ENCODE data around the gene MAPK6. TPM values are rescaled to one million over a fixed set of nuclear protein-coding genes. Genes with fewer than 3 reads are reported as not detected.
"Not testable (repeated sequence)": the region's sequence is repeated elsewhere in the genome, so short reads cannot be mapped to it uniquely, and the experiment has no call there.

The MAPK6 gene
- total RNA-seq, 1 donor from 2014 or later, result 17.9 TPM

DNA sequence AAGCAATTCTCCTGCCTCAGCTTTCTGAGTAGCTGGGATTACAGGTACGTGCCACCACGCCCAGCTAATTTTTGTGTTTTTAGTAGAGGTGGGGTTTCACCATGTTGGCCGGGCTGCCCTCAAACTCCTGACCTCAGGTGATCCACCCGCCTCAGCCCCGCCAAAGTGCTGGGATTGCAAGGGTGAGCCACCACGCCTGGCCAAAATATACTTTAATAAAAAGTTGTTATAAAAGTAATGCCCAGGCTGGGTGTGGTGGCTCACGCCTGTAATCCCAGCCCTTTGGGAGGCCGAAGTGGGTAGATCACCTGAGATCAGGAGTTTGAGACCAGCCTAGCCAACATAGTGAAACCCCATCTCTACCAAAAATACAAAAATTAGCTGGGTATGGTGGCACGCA lies 77.5 kb downstream of the MAPK6 start:
- ATAC-seq; DNase-seq; intact Hi-C loops (cut with micrococcal nuclease): not testable (repeated sequence)

DNA sequence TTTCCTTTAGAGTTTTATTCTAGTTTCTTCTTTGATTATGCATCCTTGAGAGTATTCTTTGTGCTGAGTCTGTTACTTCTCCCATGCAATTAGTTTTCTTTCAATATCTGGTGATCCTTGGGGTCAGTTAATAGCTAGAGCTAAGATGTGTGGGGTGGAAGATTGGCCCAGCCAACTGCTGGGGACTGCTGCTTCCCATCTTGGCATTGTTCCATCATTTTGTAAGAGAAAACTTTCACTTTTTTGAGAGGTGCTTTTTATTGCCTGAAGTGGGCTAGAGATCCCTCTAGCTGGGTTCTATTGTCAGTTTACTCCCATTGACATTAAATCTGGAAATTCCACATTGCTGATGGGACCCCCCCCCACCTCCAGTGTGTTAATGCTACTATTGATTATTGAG lies 78.2 kb downstream of the MAPK6 start:
- ATAC-seq (no peak), DNase-seq (no peak)
- intact Hi-C loops (cut with micrococcal nuclease), result no loop called here

DNA sequence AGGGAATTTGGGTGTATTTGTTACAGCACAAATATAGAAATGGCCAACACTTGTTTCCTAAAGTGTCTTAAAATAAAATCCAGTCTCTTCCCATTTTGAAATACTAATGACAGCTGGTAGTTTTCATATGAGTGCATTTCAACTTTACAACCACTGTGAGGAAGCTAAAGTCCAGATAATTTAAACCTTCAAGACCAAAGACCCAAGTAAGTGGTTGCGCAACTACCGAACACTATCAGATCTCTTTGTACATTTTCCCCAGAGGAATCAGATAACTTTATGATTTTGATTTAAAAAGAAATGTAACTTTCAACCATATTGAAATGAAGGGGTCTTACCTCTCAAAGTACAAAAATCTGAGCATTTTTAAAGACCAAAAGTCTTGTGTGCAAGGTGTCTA lies 79.3 kb downstream of the MAPK6 start:
- intact Hi-C loops (cut with micrococcal nuclease), result no loop called here
- ATAC-seq (no peak), DNase-seq (no peak)

DNA sequence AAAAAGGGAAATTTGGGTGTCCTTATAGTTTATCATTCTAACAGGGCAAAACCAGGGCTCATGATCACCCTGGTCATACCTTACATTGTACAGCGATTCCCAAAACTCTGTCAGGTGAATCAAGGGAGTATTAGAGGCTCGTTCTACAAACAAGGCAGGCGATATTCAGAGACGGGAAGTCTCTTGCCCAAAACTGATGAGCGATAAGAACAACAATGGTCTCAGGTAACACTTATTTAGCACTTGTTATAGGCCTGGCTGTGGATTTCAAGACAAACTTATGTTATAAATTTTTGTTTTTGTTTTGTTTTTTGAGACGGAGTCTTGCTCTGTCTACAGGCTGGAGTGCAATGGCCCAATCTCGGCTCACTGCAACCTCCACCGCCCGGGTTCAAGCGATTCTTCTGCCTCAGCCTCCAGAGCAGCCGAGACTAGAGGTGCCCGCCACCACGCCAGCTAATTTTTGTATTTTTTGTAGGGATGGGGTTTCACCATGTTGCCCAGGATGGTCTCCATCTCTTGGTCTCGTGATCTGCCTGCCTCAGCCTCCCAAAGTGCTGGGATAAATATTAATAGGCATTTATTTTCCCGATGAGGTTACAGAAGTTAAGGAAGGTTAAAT lies 80.7 kb downstream of the MAPK6 start:
- DNase-seq (no peak), ATAC-seq (no peak)
- intact Hi-C loops (cut with micrococcal nuclease), result no loop called here

DNA sequence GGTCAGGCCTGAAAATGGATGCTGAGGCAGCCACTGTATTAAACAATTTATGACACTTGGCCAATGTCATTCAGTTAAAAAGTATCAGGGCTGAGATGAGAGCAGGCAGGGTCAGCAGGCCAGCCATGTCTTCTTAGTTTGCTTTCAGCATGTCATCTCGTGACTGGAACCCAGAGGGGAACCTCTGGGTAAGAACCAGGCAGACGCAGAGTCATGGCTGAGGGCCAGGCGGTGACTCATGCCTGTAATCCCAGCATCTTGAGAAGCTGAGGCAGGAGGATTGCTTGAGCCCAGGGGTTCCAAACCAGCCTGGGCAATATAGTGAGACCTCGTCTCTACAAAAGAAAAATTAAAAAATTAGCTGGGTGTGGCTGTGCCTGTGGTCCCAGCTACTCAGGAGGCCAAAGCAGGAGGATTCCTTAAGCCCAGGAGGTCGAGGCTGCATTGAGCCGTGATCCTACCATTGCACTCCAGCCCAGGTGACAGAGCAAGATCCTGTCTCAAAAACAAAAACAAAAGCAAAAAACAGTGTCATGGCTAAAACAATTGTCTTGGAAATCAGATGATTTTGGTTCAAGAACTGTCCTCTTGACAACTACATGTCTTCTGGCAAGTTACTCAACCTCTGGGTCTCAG lies 81.9 kb downstream of the MAPK6 start:
- ATAC-seq (no peak), DNase-seq (peak; percentile 86)
- intact Hi-C loops (cut with micrococcal nuclease), result no loop called here

DNA sequence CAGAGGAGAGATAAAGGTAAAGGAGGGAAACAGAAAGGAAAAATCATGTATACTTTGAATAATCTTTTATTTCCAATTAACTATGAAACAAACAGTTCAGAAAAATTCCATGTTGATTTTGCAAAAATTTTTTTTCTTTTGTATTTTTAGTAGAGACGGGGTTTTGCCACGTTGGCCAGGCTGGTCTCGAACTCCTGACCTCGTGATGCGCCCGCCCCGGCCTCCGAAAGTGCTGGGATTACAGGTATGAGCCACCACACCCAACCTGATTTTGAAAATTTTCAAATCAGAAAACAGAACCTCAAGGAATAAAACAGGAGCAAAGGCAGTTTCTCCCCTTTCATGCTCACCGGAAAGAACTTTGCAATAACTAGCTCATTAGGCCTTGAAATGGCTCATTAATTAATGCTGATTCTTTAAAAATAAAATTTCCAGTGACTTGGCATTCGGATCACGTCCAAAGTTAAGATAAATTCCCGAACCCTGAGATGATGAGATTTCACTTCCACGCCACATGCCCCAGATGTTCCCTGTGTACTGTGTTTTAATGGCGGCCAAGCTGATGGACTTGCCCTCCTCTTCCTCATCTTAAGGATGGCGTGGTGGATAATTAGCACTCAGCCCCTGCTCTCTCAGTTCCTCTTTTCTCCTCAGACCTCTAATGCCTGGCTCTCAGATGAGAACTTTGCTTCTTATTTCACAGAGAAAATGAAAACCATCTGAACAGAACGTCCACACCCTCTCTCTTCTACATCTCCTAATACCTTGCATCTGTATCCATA lies 82.7 kb downstream of the MAPK6 start:
- intact Hi-C loops (cut with micrococcal nuclease), result no loop called here
- ATAC-seq (no peak), DNase-seq (no peak)

DNA sequence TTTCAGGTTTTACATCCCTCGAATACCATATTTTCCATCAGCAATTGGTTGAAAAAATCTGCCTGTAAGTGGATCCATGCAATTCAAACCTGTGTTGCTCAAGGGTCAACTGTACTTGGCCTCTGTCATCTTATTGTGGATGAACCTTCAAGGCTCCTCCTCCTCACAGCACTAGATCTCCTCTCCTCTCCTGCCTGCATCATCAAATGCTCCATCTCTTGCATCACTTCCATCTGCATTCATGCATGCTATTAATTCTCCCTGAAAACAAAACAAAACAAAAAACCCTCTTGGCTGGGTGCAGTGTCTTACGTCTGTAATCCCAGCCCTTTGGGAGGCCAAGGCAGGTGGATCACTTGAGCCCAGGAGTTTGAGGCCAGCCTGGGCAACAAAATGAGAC lies 83.4 kb downstream of the MAPK6 start:
- DNase-seq (no peak), ATAC-seq (no peak)
- intact Hi-C loops (cut with micrococcal nuclease), result no loop called here

DNA sequence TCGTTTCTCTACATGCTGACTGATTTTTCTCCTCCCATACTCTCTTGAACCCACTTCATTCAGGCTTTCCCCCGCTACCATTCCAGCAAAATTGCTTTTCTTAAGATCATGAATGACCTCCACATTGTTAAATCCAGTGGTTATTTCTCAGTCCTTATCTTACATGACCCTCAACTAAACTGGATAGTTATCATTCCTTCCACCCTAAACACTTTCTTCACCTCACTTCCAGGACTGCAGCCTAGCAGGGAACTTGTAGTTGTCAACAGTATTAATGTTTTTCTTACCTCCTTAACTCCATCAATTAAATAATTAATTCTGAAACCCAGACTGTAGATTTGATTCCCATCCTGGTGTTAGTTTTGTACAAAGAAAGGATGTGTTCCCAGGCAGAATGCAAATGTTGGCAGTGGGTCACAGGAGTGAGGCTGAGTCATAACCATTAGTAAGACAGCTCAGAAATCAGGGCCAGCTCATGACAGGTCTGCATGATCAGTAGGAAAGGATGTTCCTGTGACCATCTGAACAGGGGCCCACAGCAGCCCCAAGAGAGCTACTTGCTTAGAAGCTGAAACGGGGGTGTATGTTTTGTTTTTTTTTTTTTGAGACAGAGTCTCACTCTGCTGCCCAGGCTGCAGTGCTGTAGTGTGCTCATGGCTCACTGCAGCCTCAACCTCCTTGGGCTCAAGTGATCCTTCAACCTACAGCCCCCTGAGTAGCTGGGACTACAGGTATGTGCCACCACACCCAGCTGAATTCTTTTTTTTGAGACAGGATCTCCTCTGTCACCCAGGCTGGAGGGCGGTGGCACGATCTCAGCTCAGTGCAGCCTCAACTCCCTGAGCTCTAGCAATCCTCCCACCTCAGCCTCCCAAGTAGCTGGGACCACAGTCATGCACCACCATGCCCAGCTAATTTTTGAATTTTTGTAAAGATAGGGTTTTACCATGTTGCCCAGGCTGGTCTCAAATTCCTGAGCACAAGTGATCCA lies 84.5 kb downstream of the MAPK6 start:
- intact Hi-C loops (cut with micrococcal nuclease), result no loop called here
- DNase-seq (no peak), ATAC-seq (peak; percentile 50)

DNA sequence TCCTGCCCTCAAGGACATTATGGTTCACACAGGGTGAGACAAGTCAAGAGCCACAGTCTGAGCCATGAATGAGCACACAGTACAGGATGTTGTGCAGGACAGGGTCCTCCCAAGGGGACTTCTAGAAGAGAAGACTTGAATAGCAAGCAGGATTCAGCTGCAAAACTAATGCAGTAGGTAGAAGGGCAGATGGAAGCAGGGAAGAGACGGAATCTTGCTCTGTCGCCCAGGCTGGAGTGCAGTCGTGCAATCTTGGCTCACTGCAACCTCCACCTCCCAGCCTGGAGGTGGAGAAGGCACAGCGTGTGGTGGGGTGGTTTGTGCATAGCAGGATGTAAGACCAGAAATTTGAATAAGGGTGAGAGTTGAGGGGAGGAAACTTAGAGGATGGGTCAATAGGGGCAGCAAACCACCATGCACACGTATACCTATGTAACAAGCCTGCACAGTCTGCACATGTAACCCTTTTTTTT lies 85.5 kb downstream of the MAPK6 start:
- no peak for ATAC-seq
- no peak for DNase-seq
- intact Hi-C loops (cut with micrococcal nuclease), result no loop called here

DNA sequence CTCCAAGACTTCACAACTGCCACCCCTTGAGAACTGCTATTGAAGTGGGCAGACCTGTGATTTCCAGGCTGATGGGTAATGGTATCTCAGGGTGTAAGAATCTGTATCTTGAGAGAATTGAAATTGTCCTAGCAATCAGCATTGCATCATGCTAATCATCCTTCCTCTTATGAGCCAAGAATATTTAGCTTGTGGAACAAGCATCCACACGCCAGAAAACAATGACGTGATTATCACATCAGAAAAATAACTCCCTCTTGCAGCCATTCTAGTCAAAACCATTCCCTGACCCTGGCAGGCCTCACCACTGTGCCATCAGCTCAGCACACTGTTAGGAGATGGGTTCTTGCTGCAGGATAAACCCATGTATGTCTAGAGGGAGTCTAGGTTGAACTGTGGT lies 86.8 kb downstream of the MAPK6 start:
- DNase-seq, result no peak
- ATAC-seq, result no peak
- intact Hi-C loops (cut with micrococcal nuclease), result no loop called here

DNA sequence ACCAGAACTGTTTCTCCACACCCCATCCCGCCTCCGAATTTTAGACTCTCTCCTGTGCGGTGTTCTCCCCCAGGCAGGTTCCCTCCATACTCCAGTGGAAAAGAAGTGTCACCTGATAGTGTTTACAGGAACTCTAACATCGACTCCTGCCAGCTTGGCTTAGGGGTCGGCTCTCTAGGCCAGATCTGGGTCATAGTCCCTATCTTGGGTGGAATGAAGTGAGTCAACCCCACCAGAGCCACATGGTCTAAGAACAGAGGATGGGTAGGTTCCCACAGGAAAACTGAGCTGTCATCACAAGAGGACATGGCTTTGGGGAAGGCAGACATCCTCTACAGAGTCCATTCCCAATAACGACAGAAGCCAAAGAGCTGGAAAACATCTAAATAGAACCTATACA lies 87.6 kb downstream of the MAPK6 start:
- intact Hi-C loops (cut with micrococcal nuclease), result no loop called here
- ATAC-seq, result no peak
- DNase-seq, result no peak

DNA sequence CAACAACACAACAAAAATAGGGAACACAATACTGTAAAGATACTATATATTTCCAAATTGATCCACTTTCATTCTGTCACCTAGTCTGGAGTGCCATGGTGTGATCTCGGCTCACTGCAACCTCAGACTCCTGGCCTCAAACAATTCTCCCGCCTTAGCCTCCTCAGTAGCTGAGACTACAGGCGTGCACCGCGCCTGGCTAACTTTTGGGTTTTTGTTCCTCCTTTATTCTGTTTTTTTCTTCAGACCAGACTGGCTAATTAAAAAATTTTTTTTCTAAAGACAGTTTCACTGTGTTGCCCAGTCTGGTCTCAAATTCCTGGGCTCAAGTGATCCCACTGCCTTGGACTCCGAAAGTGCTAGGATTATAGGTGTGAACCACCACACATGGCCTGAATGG lies 88.2 kb downstream of the MAPK6 start:
- ATAC-seq (no peak), DNase-seq (no peak)
- intact Hi-C loops (cut with micrococcal nuclease), result no loop called here

DNA sequence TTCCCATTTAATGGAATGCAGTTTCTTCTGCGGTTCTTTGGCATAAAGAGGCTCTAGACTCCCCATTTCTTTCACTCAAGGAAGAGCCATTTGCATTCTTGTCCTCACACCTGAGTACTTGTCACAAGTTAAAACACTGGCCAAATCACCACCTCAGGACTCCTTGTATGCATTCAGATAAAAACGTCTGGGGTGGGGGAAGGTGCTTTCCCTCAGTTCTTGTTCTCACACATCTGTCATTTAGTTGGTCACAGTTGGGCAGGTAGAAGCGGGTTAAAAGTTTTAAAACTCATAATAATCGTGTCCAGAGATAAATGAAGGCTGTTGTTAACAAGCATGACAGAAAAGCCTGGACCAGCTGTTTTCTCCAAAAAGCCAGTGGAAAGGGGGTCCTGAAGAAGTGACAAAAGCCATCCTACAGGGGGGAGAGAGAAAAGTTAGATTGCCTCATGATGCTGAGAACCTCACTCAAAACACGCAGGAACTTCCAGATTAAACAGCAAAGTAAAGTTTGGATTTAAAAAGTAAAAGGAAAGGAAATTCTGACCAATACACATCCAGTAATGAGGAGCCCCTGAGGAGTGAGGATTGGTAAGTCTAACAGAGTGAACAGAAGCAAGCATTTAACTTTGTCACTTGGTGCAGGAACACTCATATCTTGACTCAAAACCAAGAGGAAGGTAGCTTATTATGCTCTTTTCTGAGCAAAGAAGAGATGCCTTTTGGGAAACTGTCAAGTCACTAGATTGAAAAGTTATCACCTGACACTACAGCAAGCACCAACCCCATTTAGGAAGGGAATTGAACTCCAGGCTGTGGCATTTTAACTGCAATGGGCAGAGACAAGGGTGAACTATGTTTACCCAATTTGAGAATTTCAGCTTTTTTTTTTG lies 90.8 kb downstream of the MAPK6 start:
- intact Hi-C loops (cut with micrococcal nuclease), result no loop called here

DNA sequence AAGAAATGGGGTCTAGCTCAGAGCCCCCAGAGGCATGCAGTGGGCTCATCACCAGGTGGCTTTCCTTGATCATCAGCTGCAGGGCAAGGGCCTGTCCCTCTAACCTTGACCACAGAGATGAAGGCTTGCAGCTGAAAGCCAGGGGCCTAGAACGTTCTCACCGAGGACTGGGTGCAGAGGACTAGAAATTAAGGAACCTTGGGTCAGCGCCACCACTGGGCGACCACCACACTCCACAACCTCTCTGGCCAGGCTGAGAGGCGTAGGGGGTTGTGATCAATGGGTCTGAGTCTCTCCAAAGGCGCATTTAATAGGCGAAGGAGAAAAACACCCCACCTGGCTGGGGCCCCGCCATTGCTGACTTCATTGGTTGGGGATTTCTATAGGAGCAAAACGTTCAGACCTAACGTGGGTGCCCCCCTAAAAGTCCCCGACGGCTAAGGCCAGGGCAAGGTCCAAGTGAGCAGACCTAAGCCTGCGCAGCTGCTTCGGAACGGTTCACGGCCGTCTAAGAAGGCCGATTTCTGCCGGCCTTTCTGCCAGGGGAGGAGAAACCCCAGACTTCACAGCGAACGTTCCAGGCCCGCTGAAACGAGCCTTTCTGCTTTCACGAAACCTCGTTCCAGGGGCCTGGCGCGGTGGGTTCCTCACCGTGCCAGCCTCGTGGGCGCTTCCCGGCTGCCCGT lies 92.6 kb downstream of the MAPK6 start:
- ATAC-seq (no peak), DNase-seq (no peak)
- intact Hi-C loops (cut with micrococcal nuclease), result no loop called here

More for the DNA sequence above, 90.8 kb downstream of the MAPK6 start:
- ATAC-seq (no peak), DNase-seq (no peak)

DNA sequence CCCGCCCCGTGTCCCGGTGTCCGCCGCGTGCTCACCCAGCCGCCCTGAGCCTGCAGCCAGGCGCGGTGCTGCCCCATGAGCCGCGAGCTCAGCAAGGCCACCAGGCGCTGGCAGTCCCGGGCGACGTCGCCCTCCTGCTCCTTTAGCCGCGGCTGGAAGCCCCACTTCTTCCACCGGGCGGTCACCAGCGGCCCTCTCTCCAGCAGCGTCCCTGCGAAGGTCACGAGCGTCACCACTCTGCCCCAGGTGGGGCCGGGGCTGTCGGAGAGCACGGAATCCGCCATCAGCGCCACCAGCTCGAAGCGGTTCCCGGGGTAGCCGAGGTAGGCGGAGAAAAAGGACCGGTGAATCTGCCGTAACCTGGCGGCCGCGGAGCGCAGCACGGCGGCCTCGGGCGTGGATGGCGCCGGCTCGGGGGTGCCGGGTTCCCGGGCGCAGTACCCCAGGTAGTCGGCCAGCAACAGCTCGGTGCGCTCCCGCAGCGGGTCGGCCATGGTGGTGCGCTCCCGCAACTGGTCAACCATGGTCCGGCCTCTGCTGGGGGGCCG lies 93.3 kb downstream of the MAPK6 start:
- intact Hi-C loops (cut with micrococcal nuclease), result no loop called here
- ATAC-seq (peak; percentile 79), DNase-seq (peak; percentile 47)

DNA sequence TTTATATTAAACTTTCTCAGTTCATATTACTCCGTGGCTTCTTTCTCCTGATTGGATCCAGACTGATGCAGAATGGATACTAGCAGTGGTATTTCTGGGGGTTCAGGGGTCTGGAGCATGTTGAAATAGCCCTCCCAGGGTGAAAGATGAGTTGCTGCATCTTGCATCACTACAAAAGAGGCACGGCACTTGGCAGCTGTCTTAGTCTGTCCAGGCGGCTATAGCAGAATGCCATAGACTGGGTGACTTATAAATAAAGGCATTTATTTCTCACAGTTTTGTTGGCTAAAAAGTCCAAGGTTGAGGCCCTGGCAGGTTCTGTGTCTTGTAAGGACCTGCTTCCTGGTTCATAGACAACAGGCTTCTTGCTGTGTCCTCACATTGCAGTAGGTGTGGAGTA lies 94.2 kb downstream of the MAPK6 start:
- ATAC-seq, result no peak
- intact Hi-C loops (cut with micrococcal nuclease), result no loop called here

DNA sequence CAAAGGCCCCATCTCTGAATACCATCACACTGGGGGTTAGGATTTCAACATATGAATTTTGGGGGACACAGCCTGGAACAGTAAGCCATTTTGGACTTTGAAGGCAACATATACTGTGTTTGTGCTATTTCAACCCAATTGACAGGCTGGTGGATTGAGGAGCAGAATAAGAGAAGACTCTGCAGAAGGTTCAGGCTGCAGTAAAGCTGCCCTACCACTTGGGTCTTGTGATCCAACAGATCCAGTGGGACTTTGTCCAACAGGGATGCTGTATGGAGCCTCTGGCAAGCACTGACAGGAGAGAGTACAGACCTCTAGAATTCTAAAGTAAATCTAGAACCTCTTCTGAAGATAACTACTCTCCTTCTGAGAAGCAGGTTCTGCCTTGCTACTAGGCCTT lies 94.7 kb downstream of the MAPK6 start:
- ATAC-seq (no peak), DNase-seq (no peak)
- intact Hi-C loops (cut with micrococcal nuclease), result no loop called here

More for the DNA sequence above, 94.2 kb downstream of the MAPK6 start:
- no peak for DNase-seq
